ENCODE results near the gene PDRG1.
A peak's percentile ranks its signal among the peaks of the same experiment; 100 is the strongest.

PDRG1 gene

DNA sequence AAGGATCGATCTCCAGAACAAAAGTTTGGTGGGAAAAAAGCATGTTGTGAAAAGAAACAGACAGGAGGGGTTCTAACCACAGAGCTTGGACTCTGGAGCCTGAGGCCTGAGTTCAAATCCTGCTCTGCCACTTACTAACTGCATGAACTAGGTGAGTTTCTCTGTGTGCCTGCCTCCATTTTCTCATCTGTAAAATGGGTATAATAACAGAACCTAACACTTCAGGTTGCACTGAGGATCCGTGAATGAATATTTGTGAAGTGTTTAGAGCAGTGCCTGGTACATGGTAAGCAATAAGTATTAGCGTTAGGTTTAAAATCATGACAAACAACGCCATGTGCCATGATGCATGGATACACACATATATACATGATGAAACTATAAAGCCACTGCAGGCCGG is 44.8 kb downstream of the PDRG1 start:
- DNase-seq (ENCODE audit: low read depth, low spot score), result no peak

DNA sequence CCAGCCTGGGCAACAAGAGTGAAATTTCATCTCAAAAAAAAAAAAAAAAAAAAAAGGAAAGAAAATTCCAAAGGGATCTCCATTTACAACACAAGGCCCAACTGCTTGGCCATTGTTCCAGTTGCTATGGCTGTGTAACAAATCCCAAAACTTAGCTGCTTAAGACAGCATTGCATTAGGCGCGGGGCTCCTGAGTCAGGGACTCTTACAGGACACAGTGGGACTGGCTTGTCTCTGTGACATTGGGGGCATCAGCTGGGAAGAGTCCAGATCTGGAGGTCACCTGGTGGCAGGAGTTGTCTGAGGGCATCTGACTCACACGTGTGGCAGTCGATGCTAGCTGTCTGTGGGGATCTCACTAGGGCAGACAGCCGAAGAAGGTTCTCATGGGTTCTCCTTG is 45.8 kb downstream of the PDRG1 start:
- DNase-seq (ENCODE audit: low read depth, low spot score), result no peak

DNA sequence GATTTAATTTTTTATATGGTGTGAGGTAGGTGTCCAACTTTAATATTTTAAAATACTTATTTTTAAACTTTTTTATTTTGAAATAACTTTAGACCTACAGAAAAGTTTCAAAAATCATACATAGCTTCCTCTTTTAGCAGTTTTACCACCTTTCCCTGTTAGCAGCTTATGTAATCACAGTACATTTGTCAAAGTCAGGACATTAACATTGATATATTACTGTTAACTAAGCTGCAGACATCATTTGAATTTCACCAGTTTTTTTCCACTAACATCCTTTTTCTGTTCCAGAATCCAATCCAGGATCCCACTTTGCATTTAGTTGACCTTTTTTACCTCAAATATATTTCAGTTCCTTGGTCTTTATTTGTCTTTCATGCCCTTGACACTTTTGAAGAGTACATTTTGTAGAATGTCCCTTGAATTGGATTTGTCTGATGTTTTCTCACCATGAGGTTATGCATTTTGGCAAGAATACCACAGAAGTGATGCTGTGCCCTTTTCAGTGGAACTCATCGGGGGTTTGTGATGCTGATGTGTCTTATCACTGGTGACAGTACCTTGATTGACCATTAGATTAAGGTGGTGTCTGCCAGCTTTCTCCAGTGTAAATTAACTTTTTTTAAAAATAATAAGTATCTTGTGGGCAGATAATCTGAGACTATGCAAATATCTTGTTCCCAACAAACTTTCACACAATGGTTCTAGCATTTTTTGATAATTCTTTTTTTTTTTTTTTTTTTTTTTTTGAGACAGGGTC is 48.0 kb downstream of the PDRG1 start:
- DNase-seq (ENCODE audit: low read depth, low spot score), result no peak

DNA sequence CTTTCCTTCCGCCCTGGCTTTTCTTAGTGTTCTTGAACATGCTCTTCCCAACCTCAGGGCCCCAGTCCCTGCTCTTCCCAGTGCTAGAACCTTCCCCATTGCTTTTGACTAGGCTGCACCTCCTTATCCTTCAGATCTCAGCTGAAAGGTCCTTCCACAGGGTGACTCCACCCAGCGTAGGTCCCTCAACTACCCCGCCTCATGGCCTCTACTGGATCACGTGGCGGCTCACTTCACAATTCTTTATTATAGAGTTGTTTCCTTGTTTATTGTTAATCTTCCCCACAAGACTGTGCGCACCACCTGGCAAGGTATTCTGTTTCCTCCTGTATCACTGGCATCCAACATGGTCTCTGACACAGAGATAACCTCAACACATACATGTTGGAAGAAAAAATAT is 50.2 kb downstream of the PDRG1 start:
- DNase-seq (ENCODE audit: low read depth, low spot score), result no peak

DNA sequence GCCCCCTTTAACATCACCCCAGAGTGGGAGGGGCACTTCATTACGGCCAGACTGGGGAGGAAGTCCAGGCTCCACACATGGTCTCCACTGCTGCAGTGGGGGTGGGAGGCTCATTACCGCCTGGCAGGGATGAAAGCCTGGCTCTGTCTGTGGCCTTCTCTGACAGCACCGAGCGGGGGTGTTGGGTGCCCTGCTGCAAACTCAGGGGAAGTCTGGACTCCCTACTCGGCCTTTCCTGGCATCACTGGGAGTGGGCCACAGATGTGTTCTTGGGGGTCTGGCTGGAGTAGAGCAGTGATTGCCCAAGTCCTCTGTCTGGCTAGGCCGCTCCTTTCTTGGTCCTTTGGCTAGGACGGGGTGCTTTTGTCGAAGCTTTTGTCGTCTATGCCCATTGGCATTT is 54.3 kb downstream of the PDRG1 start:
- no peak for DNase-seq (ENCODE audit: low read depth, low spot score)

DNA sequence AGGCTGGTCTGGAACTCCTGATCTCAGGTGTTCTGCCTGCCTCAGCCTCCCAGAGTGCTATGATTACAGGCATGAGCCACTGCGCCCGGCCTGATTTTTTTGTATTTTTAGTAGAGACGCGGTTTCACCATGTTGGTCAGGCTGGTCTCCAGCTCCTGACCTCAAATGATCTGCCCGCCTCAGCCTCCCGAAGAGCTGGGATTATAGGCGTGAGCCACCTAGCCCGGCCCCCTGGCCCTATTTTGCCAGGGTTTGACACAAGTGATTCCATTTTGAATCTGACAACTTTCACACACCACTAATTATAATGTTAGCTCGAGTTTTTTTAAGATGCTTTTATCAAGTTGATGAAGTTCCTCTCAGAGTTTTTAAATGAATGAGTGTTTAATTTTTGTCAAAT is 55.8 kb downstream of the PDRG1 start:
- DNase-seq (ENCODE audit: low read depth, low spot score), result no peak

DNA sequence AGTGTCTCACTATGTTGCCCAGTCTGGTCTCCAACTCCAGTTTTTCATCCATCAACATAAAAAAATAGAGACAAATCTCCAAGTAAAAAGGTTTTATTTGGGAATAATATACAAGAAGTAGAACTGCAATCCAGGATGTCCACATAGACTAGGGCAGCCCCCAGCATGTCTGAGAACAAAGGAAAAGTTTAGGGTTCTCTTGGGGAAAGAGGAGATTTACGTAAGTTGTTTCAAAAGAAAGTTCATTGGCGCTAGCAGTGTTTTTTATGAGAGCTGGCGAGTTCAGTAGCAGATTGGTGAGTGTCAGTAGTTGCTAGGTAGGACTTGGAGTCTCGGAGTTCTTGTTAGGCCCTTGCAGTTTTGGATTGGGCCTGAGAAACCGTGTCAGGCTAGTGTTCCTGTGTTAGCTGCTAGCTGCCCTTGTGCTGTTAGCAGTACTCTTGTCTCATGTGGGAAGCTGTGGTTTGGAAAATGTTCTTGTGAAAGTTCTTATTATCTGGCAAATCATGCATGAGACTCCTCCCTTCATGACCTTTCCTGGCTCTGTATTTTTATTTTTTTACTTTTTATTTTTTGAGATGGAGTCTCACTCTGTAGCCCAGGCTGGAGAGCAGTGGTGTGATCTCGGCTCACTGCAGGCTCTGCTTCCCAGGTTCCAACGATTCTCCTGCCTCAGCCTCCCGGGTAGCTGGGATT is 56.7 kb downstream of the PDRG1 start:
- peak; percentile 33 for DNase-seq (ENCODE audit: low read depth, low spot score)
